ENCODE results near the gene SPTB.

DNA sequence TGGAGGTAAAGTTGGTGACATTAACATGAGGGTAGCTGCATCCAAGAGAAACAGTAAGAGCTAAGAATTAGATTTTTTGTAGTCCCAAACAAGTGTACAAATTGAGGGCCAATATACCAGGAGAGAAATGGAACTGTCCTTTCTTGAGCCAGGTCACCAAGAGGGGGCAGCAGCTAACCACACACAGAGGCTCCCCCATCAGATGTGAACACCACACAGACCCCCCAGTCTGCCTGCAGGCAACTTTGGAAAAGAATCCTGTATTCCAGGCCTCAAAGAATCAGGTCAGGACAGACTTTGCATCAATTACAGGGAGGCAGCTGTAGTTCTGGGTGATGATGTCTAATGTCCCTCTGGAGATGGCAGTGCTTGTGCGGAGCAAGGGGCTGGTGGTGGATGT is 77.9 kb downstream of the SPTB start:
- TF ChIP-seq FOXA1 (IDR thresholded peaks at IDR 0.05) (no peak), ELF4 (IDR thresholded peaks at IDR 0.05) (no peak), TARDBP (IDR thresholded peaks at IDR 0.05) (no peak), ARNT (IDR thresholded peaks at IDR 0.05) (no peak), BHLHE40 (IDR thresholded peaks at IDR 0.05; ENCODE audit: borderline replicate concordance) (no peak), HDGF (IDR thresholded peaks at IDR 0.05; ENCODE audit: borderline replicate concordance) (no peak), CTBP1 (IDR thresholded peaks at IDR 0.05; ENCODE audit: borderline replicate concordance) (no peak), FOXM1 (IDR thresholded peaks at IDR 0.05; ENCODE audit: borderline replicate concordance) (no peak)
- TF ChIP-seq, protein P1, sequence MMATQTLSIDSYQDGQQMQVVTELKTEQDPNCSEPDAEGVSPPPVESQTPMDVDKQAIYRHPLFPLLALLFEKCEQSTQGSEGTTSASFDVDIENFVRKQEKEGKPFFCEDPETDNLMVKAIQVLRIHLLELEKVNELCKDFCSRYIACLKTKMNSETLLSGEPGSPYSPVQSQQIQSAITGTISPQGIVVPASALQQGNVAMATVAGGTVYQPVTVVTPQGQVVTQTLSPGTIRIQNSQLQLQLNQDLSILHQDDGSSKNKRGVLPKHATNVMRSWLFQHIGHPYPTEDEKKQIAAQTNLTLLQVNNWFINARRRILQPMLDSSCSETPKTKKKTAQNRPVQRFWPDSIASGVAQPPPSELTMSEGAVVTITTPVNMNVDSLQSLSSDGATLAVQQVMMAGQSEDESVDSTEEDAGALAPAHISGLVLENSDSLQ (IDR thresholded peaks at IDR 0.05): no peak
